HepG2 (cell line): ENCODE results near the gene PRR30. TPM values are rescaled to one million over a fixed set of nuclear protein-coding genes. Genes with fewer than 3 reads are reported as not detected.
A peak's percentile ranks its signal among the peaks of the same experiment; 100 is the strongest.

Experiments
- BATF2 ChIP-seq: sonication (generic); formaldehyde crosslinking; IDR thresholded peaks from 2 replicates; pipeline ENCODE4 v1.8.0; 2022; ENCODE audit warnings: mild to moderate bottlenecking, missing genetic modification reagents, moderate library complexity
- CREBL2 ChIP-seq: sonication (generic); formaldehyde crosslinking; IDR thresholded peaks from 2 replicates; pipeline ENCODE4 v1.8.1; 2023; ENCODE audit warnings: missing genetic modification reagents, mild to moderate bottlenecking, borderline replicate concordance
- EZH2 ChIP-seq: conservative IDR thresholded peaks from 2 replicates; pipeline ENCODE4 v1.6.1; 2012; ENCODE audit warnings: mild to moderate bottlenecking, low read depth, low read length, moderate library complexity
- FLYWCH1 ChIP-seq: sonication (generic); formaldehyde crosslinking; IDR thresholded peaks from 2 replicates; pipeline ENCODE4 v1.8.1; 2023; ENCODE audit warnings: mild to moderate bottlenecking, missing genetic modification reagents
- KDM4B ChIP-seq: sonication (generic); formaldehyde crosslinking; IDR thresholded peaks from 2 replicates; pipeline ENCODE4 v1.4.0; 2020; ENCODE audit warnings: missing genetic modification reagents
- NBN ChIP-seq: fragments of 450-650 bp; conservative IDR thresholded peaks from 2 replicates; pipeline ENCODE4 v1.6.1; 2017
- NONO ChIP-seq, 2 experiments: fragments of 450-650 bp in 1 of 2; sonication (generic) in 1 of 2; formaldehyde crosslinking in 1 of 2; IDR thresholded peaks in 1 of 2; conservative IDR thresholded peaks in 1 of 2; 2 replicates each; pipeline versions ENCODE4 v1.6.1 to v1.8.0; 2017 to 2022; ENCODE audit warnings: mild to moderate bottlenecking in 1 of 2, missing genetic modification reagents in 1 of 2, moderate library complexity in 1 of 2
- PHF21A ChIP-seq: sonication (generic); formaldehyde crosslinking; IDR thresholded peaks from 2 replicates; pipeline ENCODE4 v1.5.0; 2020; ENCODE audit warnings: mild to moderate bottlenecking, missing genetic modification reagents
- POLR2AphosphoS5 ChIP-seq: IDR thresholded peaks from 2 replicates; pipeline ENCODE4 v1.6.1; 2012; ENCODE audit warnings: low read depth, low read length
- SIN3B ChIP-seq: fragments of 150-350 bp; IDR thresholded peaks from 2 replicates; pipeline ENCODE4 v1.6.1; 2014; ENCODE audit warnings: low read length
- TFDP1 ChIP-seq: IDR thresholded peaks from 2 replicates; pipeline ENCODE4 v1.6.1; 2016; ENCODE audit warnings: missing compliant biosample characterization, missing genetic modification reagents, borderline replicate concordance
- TSC22D2 ChIP-seq: sonication (generic); formaldehyde crosslinking; IDR thresholded peaks from 2 replicates; pipeline ENCODE4 v1.5.1; 2020; ENCODE audit warnings: missing genetic modification reagents, mild to moderate bottlenecking, borderline replicate concordance
- ZC3H13 ChIP-seq: sonication (generic); formaldehyde crosslinking; IDR thresholded peaks from 2 replicates; pipeline ENCODE4 v1.8.1; 2023; ENCODE audit warnings: mild to moderate bottlenecking, missing genetic modification reagents, moderate library complexity
- ZFP36L1 ChIP-seq: sonication (generic); formaldehyde crosslinking; IDR thresholded peaks from 2 replicates; pipeline ENCODE4 v1.8.0; 2022; ENCODE audit warnings: mild to moderate bottlenecking, missing genetic modification reagents, moderate library complexity
- ZNF225 ChIP-seq: sonication (generic); formaldehyde crosslinking; IDR thresholded peaks from 2 replicates; pipeline ENCODE4 v1.4.0; 2020; ENCODE audit warnings: mild to moderate bottlenecking, missing genetic modification reagents
- ZNF335 ChIP-seq: sonication (generic); formaldehyde crosslinking; IDR thresholded peaks from 2 replicates; pipeline ENCODE4 v1.4.0; 2020; ENCODE audit warnings: missing genetic modification reagents
- ZNF546 ChIP-seq: sonication (generic); formaldehyde crosslinking; conservative IDR thresholded peaks from 2 replicates; pipeline ENCODE4 v1.8.1; 2023; ENCODE audit warnings: mild to moderate bottlenecking, missing genetic modification reagents
- ZNF713 ChIP-seq: sonication (generic); formaldehyde crosslinking; IDR thresholded peaks from 2 replicates; pipeline ENCODE4 v1.4.0; 2020; ENCODE audit warnings: mild to moderate bottlenecking, missing genetic modification reagents
- ZNF83 ChIP-seq: sonication (generic); formaldehyde crosslinking; IDR thresholded peaks from 2 replicates; pipeline ENCODE4 v1.4.0; 2020; ENCODE audit warnings: missing genetic modification reagents, mild to moderate bottlenecking, borderline replicate concordance
- polyA plus RNA-seq, 8 experiments: library from polyadenylated mRNA; depleted of rRNA in 3 of 8; stranded (reverse) in 7 of 8; unstranded in 1 of 8; fragments of >200 nt; fragmentation: Illumina TruSeq in 4 of 8; extraction: Trizol in 4 of 8; gene quantifications; 2 replicates each; pipeline versions ENCODE4 v1.2.1 to v1.2.3, GENCODE V29; 2011 to 2016; ENCODE audit warnings: low read depth in 4 of 8, missing spikeins in 1 of 8, mixed read lengths in 1 of 8; ENCODE audit not compliant: insufficient read depth in 1 of 8
- total RNA-seq, 5 experiments: library from RNA; depleted of rRNA; stranded (reverse); fragments of >200 nt; fragmentation: Illumina TruSeq; extraction: Trizol; gene quantifications; 2 replicates each; pipeline ENCODE4 v1.2.3, GENCODE V29; 2016; ENCODE audit warnings: low read depth in 1 of 5
- TF ChIP-seq, protein P1 (sequence below): IDR thresholded peaks from 2 replicates; pipeline ENCODE4 v1.6.1; 2018; ENCODE audit warnings: missing genetic modification reagents
- TF ChIP-seq, protein P2 (sequence below): sonication (generic); formaldehyde crosslinking; IDR thresholded peaks from 2 replicates; pipeline ENCODE4 v1.4.0; 2020; ENCODE audit warnings: missing genetic modification reagents

PRR30 gene
- total and polyA plus RNA-seq, 2 of the 13 experiments (the other 11 are each of a cell fraction or from before 2014, with no cell fraction given) = not detected

- TF ChIP-seq NONO (IDR thresholded peaks at IDR 0.05) (no peak), NONO (CRISPR knock-in tag; conservative IDR thresholded peaks at IDR 0.05) (0 out of 2 replicates have a peak, but pooled peaks have one; percentile 30), NBN (no peak), FLYWCH1 (0 out of 2 replicates have a peak, but pooled peaks have one; percentile 42), POLR2AphosphoS5 (peak; percentile 32), SIN3B (no peak), TSC22D2 (CRISPR knock-in tag) (no peak), KDM4B (no peak), ZFP36L1 (CRISPR knock-in tag) (no peak), ZNF335 (CRISPR knock-in tag) (no peak), EZH2 (no peak), BATF2 (CRISPR knock-in tag) (no peak), ZNF546 (no peak), ZNF713 (no peak), PHF21A (CRISPR knock-in tag) (no peak), ZNF83 (no peak), ZNF225 (CRISPR knock-in tag) (no peak), TFDP1 (CRISPR knock-in tag) (no peak), CREBL2 (CRISPR knock-in tag) (no peak), ZC3H13 (CRISPR knock-in tag) (peak; percentile 76)
- TF ChIP-seq, protein P1, sequence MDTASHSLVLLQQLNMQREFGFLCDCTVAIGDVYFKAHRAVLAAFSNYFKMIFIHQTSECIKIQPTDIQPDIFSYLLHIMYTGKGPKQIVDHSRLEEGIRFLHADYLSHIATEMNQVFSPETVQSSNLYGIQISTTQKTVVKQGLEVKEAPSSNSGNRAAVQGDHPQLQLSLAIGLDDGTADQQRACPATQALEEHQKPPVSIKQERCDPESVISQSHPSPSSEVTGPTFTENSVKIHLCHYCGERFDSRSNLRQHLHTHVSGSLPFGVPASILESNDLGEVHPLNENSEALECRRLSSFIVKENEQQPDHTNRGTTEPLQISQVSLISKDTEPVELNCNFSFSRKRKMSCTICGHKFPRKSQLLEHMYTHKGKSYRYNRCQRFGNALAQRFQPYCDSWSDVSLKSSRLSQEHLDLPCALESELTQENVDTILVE = no peak
- TF ChIP-seq, protein P2, sequence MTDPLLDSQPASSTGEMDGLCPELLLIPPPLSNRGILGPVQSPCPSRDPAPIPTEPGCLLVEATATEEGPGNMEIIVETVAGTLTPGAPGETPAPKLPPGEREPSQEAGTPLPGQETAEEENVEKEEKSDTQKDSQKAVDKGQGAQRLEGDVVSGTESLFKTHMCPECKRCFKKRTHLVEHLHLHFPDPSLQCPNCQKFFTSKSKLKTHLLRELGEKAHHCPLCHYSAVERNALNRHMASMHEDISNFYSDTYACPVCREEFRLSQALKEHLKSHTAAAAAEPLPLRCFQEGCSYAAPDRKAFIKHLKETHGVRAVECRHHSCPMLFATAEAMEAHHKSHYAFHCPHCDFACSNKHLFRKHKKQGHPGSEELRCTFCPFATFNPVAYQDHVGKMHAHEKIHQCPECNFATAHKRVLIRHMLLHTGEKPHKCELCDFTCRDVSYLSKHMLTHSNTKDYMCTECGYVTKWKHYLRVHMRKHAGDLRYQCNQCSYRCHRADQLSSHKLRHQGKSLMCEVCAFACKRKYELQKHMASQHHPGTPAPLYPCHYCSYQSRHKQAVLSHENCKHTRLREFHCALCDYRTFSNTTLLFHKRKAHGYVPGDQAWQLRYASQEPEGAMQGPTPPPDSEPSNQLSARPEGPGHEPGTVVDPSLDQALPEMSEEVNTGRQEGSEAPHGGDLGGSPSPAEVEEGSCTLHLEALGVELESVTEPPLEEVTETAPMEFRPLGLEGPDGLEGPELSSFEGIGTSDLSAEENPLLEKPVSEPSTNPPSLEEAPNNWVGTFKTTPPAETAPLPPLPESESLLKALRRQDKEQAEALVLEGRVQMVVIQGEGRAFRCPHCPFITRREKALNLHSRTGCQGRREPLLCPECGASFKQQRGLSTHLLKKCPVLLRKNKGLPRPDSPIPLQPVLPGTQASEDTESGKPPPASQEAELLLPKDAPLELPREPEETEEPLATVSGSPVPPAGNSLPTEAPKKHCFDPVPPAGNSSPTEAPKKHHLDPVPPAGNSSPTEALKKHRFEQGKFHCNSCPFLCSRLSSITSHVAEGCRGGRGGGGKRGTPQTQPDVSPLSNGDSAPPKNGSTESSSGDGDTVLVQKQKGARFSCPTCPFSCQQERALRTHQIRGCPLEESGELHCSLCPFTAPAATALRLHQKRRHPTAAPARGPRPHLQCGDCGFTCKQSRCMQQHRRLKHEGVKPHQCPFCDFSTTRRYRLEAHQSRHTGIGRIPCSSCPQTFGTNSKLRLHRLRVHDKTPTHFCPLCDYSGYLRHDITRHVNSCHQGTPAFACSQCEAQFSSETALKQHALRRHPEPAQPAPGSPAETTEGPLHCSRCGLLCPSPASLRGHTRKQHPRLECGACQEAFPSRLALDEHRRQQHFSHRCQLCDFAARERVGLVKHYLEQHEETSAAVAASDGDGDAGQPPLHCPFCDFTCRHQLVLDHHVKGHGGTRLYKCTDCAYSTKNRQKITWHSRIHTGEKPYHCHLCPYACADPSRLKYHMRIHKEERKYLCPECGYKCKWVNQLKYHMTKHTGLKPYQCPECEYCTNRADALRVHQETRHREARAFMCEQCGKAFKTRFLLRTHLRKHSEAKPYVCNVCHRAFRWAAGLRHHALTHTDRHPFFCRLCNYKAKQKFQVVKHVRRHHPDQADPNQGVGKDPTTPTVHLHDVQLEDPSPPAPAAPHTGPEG (CRISPR knock-in tag) = no peak
These were observed 10.3 kb downstream of the PRR30 start (continued) for GRCh38 chr2:27128668-27129571.
